GM19351 (cell line): Measurements from ENCODE around the gene SGPP1.
A peak's percentile ranks its signal among the peaks of the same experiment; 100 is the strongest.
"Not testable (repeated sequence)": the region's sequence is repeated elsewhere in the genome, so short reads cannot be mapped to it uniquely, and the experiment has no call there.

ENCODE experiments used
- ATAC-seq: cut with Tn5 transposase; IDR thresholded peaks from one replicate; pipeline ENCODE4 v1.9.1; 2021; ENCODE audit warnings: mild to moderate bottlenecking, moderate library complexity; ENCODE audit not compliant: unreplicated experiment

The SGPP1 gene

GRCh38 chr14:63641473-63642228, 86.2 kb downstream of the SGPP1 start, which contains the start of gene WDR89:
Gene WDR89 (minus strand): TSS chr14:63641871. CDS start chr14:63599942, 41,929 bp downstream.
- ATAC-seq = peak; percentile 83

GRCh38 chr14:63638493-63638892, 89.4 kb downstream of the SGPP1 start:
- no peak for ATAC-seq

GRCh38 chr14:63636094-63636635, 91.7 kb downstream of the SGPP1 start:
- not testable (repeated sequence) for ATAC-seq
